Thyroid gland (tissue), 4 donors: ENCODE measurements around the gene BAK1. TPM values are rescaled to one million over a fixed set of nuclear protein-coding genes. Genes with fewer than 3 reads are reported as not detected.
A peak's percentile ranks its signal among the peaks of the same experiment; 100 is the strongest.

Experiments
- DNase-seq, 2 donors: peaks; one replicate each; pipeline ENCODE4 v3.0.0-alpha.2; 2019
- H3K27ac ChIP-seq, 3 donors: fragments of 200-600 bp; sonication (generic); 1 replicate in 2 of 3; 2 replicates in 1 of 3; pipeline ENCODE4 v1.5.1; 2016 to 2019; ENCODE audit warnings: mild to moderate bottlenecking in 1 of 3, moderate library complexity in 1 of 3
- H3K27me3 ChIP-seq: fragments of 200-600 bp; sonication (generic); one replicate; pipeline ENCODE4 v1.5.1; 2019
- H3K36me3 ChIP-seq, 2 donors: fragments of 200-600 bp; sonication (generic); one replicate each; pipeline ENCODE4 v1.5.1; 2016 to 2019
- H3K4me1 ChIP-seq, 2 donors: fragments of 200-600 bp; sonication (generic); one replicate each; pipeline ENCODE4 v1.5.1; 2017 to 2019
- H3K4me3 ChIP-seq, 3 donors: fragments of 200-600 bp; sonication (generic); replicated peaks in 1 of 3; 1 replicate in 2 of 3; 2 replicates in 1 of 3; pipeline ENCODE4 v1.5.1; 2016; ENCODE audit warnings: mild to moderate bottlenecking in 1 of 3
- H3K9me3 ChIP-seq: fragments of 200-600 bp; sonication (generic); one replicate; pipeline ENCODE4 v1.5.1; 2017
- POLR2A ChIP-seq, 2 donors: fragments of 450-650 bp; IDR thresholded peaks; one replicate each; pipeline ENCODE4 v1.6.1; 2017; ENCODE audit warnings: antibody characterized with exemption in 2 of 2, mild to moderate bottlenecking in 2 of 2, moderate library complexity in 1 of 2
- WGBS, 2 donors: methylation state at CpG; one replicate each; pipeline ENCODE4 v1.1.5; 2017; 5-methylcytosine and 5-hydroxymethylcytosine counted together
- intact Hi-C: fragments of 100-400 bp; cut with DNase I; formaldehyde crosslinking; loops from one replicate; pipeline ENCODE4 v1.15.1; 2023
- total RNA-seq, 4 donors: library from RNA; depleted of rRNA; stranded (reverse); fragments of >200 nt; gene quantifications; one replicate each; pipeline ENCODE4 v1.2.3, GENCODE V29; 2016
- TF ChIP-seq, protein P1 (sequence below), 6 experiments: fragments of 200-600 bp in 3 of 6; fragments of 450-650 bp in 3 of 6; sonication (generic) in 3 of 6; IDR thresholded peaks; one replicate each; pipeline ENCODE4 v1.5.1; 2016 to 2019; ENCODE audit warnings: antibody characterized with exemption in 6 of 6, mild to moderate bottlenecking in 2 of 6, inconsistent platforms in 1 of 6, moderate library complexity in 1 of 6

Gene BAK1
- total RNA-seq, 4 donors from 2014 or later = 2.3 to 8.5 (median 4.6) TPM

DNA sequence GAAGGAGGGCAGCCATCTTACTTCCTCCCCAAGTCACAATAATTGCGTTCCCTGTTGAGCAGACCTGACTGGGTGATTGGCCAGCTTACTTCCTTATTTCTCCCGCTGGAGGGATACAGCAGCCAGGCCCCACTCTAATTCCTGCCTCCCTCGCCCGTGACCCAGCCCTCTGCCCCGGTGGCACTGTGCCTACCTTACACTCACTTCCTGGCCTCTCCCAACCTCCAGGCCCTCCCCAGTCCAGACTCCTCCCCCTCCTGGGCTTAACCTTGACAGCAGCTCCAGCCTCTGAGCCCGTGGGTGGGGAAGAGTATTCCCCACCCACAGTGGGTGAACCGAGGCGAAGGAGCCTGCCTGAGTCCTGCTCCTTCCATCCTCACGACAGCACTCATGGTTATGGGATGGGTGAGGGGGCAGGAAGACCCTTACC is 3.0 kb downstream of the BAK1 start:
- TF ChIP-seq, protein P1, sequence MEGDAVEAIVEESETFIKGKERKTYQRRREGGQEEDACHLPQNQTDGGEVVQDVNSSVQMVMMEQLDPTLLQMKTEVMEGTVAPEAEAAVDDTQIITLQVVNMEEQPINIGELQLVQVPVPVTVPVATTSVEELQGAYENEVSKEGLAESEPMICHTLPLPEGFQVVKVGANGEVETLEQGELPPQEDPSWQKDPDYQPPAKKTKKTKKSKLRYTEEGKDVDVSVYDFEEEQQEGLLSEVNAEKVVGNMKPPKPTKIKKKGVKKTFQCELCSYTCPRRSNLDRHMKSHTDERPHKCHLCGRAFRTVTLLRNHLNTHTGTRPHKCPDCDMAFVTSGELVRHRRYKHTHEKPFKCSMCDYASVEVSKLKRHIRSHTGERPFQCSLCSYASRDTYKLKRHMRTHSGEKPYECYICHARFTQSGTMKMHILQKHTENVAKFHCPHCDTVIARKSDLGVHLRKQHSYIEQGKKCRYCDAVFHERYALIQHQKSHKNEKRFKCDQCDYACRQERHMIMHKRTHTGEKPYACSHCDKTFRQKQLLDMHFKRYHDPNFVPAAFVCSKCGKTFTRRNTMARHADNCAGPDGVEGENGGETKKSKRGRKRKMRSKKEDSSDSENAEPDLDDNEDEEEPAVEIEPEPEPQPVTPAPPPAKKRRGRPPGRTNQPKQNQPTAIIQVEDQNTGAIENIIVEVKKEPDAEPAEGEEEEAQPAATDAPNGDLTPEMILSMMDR (IDR thresholded peaks at IDR 0.05) = no peak
- no peak for TF ChIP-seq POLR2A (IDR thresholded peaks at IDR 0.05)
- intact Hi-C loops = no loop called here
- no peaks in the 10 kb centered on the region for H3K27me3 ChIP-seq
- no peak for DNase-seq
- H3K4me1 ChIP-seq = peaks cover 9 to 18% of the 10 kb centered on the region in 2 donors
- no peak overlapping the region for H3K4me3 ChIP-seq
- H3K36me3 ChIP-seq = peaks cover 18 to 20% of the 10 kb centered on the region in 2 donors
- peak overlapping the region in 1 of 3 donors; percentile 30 for H3K27ac ChIP-seq
- 64 to 76% methylated on average over 9 of the region's 9 CpGs for WGBS, 2 donors
- H3K9me3 ChIP-seq = no peaks in the 10 kb centered on the region

DNA sequence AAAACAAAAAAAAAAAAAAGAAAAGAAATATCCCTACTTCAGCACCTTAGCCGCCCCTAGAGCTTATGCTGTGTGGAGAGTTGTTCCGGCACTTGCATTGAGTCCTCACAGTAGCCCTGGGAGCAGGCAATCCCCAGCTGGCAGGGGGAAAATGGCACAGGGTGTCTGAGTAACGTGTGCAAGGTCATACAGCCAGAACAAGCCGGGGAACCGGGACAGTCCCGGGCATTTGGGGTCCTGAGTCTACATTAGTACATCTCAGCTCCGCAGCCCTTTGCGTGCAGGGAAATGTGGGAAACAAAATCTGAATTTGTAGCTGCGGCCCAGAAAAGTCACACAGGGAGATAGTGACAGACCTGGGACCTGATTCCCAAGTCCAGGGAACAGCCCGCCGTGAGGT is 3.4 kb downstream of the BAK1 start:
- no peak overlapping the region for H3K4me3 ChIP-seq

DNA sequence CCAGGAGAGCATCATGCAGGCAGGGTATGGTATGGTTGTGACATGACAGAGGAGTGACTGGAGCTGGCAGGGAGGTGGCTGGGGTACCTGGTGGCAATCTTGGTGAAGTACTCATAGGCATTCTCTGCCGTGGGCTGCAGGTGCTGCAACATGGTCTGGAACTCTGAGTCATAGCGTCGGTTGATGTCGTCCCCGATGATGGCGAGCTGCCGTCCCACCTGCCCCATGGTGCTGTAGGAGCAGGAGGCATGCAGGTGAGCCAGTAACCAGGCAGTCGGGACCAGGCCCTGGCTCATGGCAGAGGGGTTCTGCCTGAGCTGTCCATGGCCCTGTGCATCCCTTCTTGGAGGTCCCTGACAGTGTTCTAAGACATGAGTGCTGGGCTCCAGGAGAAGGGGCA is 4.9 kb downstream of the BAK1 start:
- intact Hi-C loops = no loop called here
- 96 to 100% methylated on average over 4 to 7 of the region's 8 CpGs for WGBS, 2 donors
- peaks cover 18 to 20% of the 10 kb centered on the region in 2 donors for H3K36me3 ChIP-seq
- no peaks in the 10 kb centered on the region for H3K9me3 ChIP-seq
- TF ChIP-seq POLR2A (IDR thresholded peaks at IDR 0.05) = no peak
- TF ChIP-seq, protein P1 (IDR thresholded peaks at IDR 0.05) = no peak
- H3K27me3 ChIP-seq = no peaks in the 10 kb centered on the region
- peaks cover 12 to 18% of the 10 kb centered on the region in 2 donors for H3K4me1 ChIP-seq
- DNase-seq = no peak
- H3K27ac ChIP-seq = no peak overlapping the region
- H3K4me3 ChIP-seq = no peak overlapping the region

More for the DNA sequence above, 3.4 kb downstream of the BAK1 start:
- TF ChIP-seq, protein P1 (IDR thresholded peaks at IDR 0.05) = no peak
- no peak for TF ChIP-seq POLR2A (IDR thresholded peaks at IDR 0.05)
- intact Hi-C loops = no loop called here
- DNase-seq = no peak
- Histone ChIP-seq H3K9me3 (no peaks in the 10 kb centered on the region), H3K4me1 (peaks cover 10 to 21% of the 10 kb centered on the region in 2 donors), H3K36me3 (peaks cover 18 to 20% of the 10 kb centered on the region in 2 donors), H3K27ac (no peak overlapping the region), H3K27me3 (no peaks in the 10 kb centered on the region)
- WGBS, 2 donors = 90 to 93% methylated on average over 11 of the region's 11 CpGs

DNA sequence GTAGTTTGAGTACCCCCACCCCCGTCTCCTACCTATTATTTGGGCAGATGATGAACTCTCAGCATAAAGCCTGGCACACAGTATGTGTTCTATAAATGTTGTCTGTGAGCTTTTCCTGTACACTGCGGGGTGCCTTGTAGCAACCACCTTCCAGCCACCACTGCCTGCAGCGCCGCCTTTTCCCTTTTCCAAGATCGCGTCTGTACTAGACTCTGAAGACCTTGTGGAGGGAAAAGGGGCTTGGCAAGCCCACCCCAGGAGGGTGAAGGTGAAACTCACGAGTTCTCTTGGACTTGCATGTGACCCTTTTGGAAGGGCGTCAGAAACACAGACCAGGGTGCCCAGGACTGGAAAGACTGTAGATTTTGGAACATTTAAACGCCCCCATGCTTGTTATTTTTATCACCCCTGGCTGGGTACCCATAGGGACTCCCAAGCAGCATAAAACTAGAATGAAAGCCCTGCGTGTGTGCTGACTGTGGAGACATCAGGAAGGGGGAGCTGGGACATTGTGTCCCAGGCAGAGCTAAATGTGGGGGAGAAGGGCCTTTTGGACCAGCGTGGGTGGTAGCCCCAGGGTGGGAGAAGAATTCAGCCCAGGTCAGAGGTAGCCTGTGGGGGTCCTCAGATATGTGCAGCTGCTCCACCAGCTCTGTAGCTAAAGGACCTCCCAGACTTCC is 8.3 kb downstream of the BAK1 start:
- Histone ChIP-seq H3K4me1 (peaks cover 4 to 6% of the 10 kb centered on the region in 2 donors), H3K27me3 (no peaks in the 10 kb centered on the region), H3K4me3 (peak overlapping the region in 2 of 3 donors; percentile 42 to 69), H3K9me3 (no peaks in the 10 kb centered on the region), H3K36me3 (peaks cover 18 to 20% of the 10 kb centered on the region in 2 donors), H3K27ac (peak overlapping the region; percentile 56 to 75 (median 59))
- intact Hi-C loops = no loop called here
- DNase-seq = no peak
- 53 to 57% methylated on average over 11 of the region's 11 CpGs for WGBS, 2 donors
- TF ChIP-seq, protein P1 (IDR thresholded peaks at IDR 0.05) = no peak
- no peak for TF ChIP-seq POLR2A (IDR thresholded peaks at IDR 0.05)
